ENCODE data around the gene ORAI3. TPM values are rescaled to one million over a fixed set of nuclear protein-coding genes. Genes with fewer than 3 reads are reported as not detected.
"Not testable (repeated sequence)": the region's sequence is repeated elsewhere in the genome, so short reads cannot be mapped to it uniquely, and the experiment has no call there.

The ORAI3 gene
- total RNA-seq, 1 donor from 2014 or later: 11.8 TPM

- Mint-ChIP-seq H3K27me3 (no peaks in the 10 kb centered on the region), H3K36me3 (ENCODE audit: low read depth) (peaks cover 23% of the 10 kb centered on the region), H3K9me3 (no peaks in the 10 kb centered on the region), H3K4me3 (no peak overlapping the region), H3K27ac (no peak overlapping the region), H3K4me1 (peaks cover 21% of the 10 kb centered on the region)
- intact Hi-C loops (cut with micrococcal nuclease): no loop called here
- peak; percentile 78 for DNase-seq
Measured at GRCh38 chr16:30927789-30928378, 21.0 kb upstream of the ORAI3 start.

- Mint-ChIP-seq H3K9me3 (no peaks in the 10 kb centered on the region), H3K4me3 (no peak overlapping the region), H3K36me3 (ENCODE audit: low read depth) (peaks cover 23% of the 10 kb centered on the region), H3K27me3 (no peaks in the 10 kb centered on the region), H3K4me1 (peaks cover 17% of the 10 kb centered on the region), H3K27ac (no peak overlapping the region)
- intact Hi-C loops (cut with micrococcal nuclease): no loop called here
- no peak for DNase-seq
Measured at GRCh38 chr16:30928390-30928789, 20.5 kb upstream of the ORAI3 start.

- intact Hi-C loops (cut with micrococcal nuclease): no loop called here
- H3K36me3 Mint-ChIP-seq (ENCODE audit: low read depth): peaks cover 23% of the 10 kb centered on the region
- DNase-seq: no peak
- H3K4me3 Mint-ChIP-seq: no peak overlapping the region
- H3K4me1 Mint-ChIP-seq: peaks cover 17% of the 10 kb centered on the region
- no peak overlapping the region for H3K27ac Mint-ChIP-seq
- no peaks in the 10 kb centered on the region for H3K9me3 Mint-ChIP-seq
- H3K27me3 Mint-ChIP-seq: no peaks in the 10 kb centered on the region
Measured at GRCh38 chr16:30929167-30929566, 19.7 kb upstream of the ORAI3 start.

- H3K27ac Mint-ChIP-seq: no peak overlapping the region
- DNase-seq: no peak
- peaks cover 25% of the 10 kb centered on the region for H3K36me3 Mint-ChIP-seq (ENCODE audit: low read depth)
- peaks cover 17% of the 10 kb centered on the region for H3K4me1 Mint-ChIP-seq
- H3K27me3 Mint-ChIP-seq: no peaks in the 10 kb centered on the region
- intact Hi-C loops (cut with micrococcal nuclease): no loop called here
- H3K9me3 Mint-ChIP-seq: no peaks in the 10 kb centered on the region
- H3K4me3 Mint-ChIP-seq: no peak overlapping the region
Measured at GRCh38 chr16:30930160-30930571, 18.7 kb upstream of the ORAI3 start.

GRCh38 chr16:30931068-30931650 lies 17.7 kb upstream of the ORAI3 start:
- Mint-ChIP-seq H3K36me3 (ENCODE audit: low read depth) (peaks cover 28% of the 10 kb centered on the region), H3K9me3 (no peaks in the 10 kb centered on the region), H3K27me3 (no peaks in the 10 kb centered on the region), H3K4me3 (no peak overlapping the region), H3K27ac (no peak overlapping the region), H3K4me1 (peaks cover 17% of the 10 kb centered on the region)
- intact Hi-C loops (cut with micrococcal nuclease): no loop called here
- no peak for DNase-seq

- peaks cover 32% of the 10 kb centered on the region for H3K36me3 Mint-ChIP-seq (ENCODE audit: low read depth)
- H3K27ac Mint-ChIP-seq: peak overlapping the region; percentile 52
- intact Hi-C loops (cut with micrococcal nuclease): no loop called here
- peaks cover 20% of the 10 kb centered on the region for H3K4me1 Mint-ChIP-seq
- no peaks in the 10 kb centered on the region for H3K27me3 Mint-ChIP-seq
- H3K9me3 Mint-ChIP-seq: no peaks in the 10 kb centered on the region
- H3K4me3 Mint-ChIP-seq: no peak overlapping the region
- peak; percentile 84 for DNase-seq
Measured at GRCh38 chr16:30934827-30935557, 13.9 kb upstream of the ORAI3 start.

GRCh38 chr16:30937692-30938091 lies 11.2 kb upstream of the ORAI3 start:
- H3K27ac Mint-ChIP-seq: peak overlapping the region; percentile 74
- no peak for DNase-seq
- no peak overlapping the region for H3K4me3 Mint-ChIP-seq
- peaks cover 30% of the 10 kb centered on the region for H3K36me3 Mint-ChIP-seq (ENCODE audit: low read depth)
- H3K9me3 Mint-ChIP-seq: no peaks in the 10 kb centered on the region
- intact Hi-C loops (cut with micrococcal nuclease): no loop called here
- no peaks in the 10 kb centered on the region for H3K27me3 Mint-ChIP-seq
- H3K4me1 Mint-ChIP-seq: peaks cover 35% of the 10 kb centered on the region

- H3K36me3 Mint-ChIP-seq (ENCODE audit: low read depth): peaks cover 40% of the 10 kb centered on the region
- H3K9me3 Mint-ChIP-seq; intact Hi-C loops (cut with micrococcal nuclease); H3K27me3 Mint-ChIP-seq; H3K4me3 Mint-ChIP-seq; DNase-seq; H3K27ac Mint-ChIP-seq: not testable (repeated sequence)
- peaks cover 36% of the 10 kb centered on the region for H3K4me1 Mint-ChIP-seq
Measured at GRCh38 chr16:30939571-30939970, 9.3 kb upstream of the ORAI3 start.

- peak overlapping the region; percentile 63 for H3K4me3 Mint-ChIP-seq
- intact Hi-C loops (cut with micrococcal nuclease): loop anchor here (1.0 kb wide), 2 partner anchors 20 to 98 kb away; no protein-coding TSS in a partner anchor
- H3K27me3 Mint-ChIP-seq: no peaks in the 10 kb centered on the region
- H3K9me3 Mint-ChIP-seq: no peaks in the 10 kb centered on the region
- H3K36me3 Mint-ChIP-seq (ENCODE audit: low read depth): peaks cover 33% of the 10 kb centered on the region
- DNase-seq: peak; percentile 92
- peak overlapping the region; percentile 75 for H3K27ac Mint-ChIP-seq
- peaks cover 27% of the 10 kb centered on the region for H3K4me1 Mint-ChIP-seq
Measured at GRCh38 chr16:30941600-30942425, 7.1 kb upstream of the ORAI3 start.

- Mint-ChIP-seq H3K27ac (peak overlapping the region; percentile 57), H3K9me3 (no peaks in the 10 kb centered on the region), H3K27me3 (no peaks in the 10 kb centered on the region), H3K4me1 (peaks cover 22% of the 10 kb centered on the region), H3K36me3 (ENCODE audit: low read depth) (peaks cover 30% of the 10 kb centered on the region), H3K4me3 (peak overlapping the region; percentile 63)
- intact Hi-C loops (cut with micrococcal nuclease): loop anchor here (1.0 kb wide), 2 partner anchors 20 to 98 kb away; no protein-coding TSS in a partner anchor
- no peak for DNase-seq
Measured at GRCh38 chr16:30942426-30942806, 6.5 kb upstream of the ORAI3 start.

- Mint-ChIP-seq H3K27me3 (no peaks in the 10 kb centered on the region), H3K36me3 (ENCODE audit: low read depth) (peaks cover 26% of the 10 kb centered on the region), H3K4me1 (peaks cover 17% of the 10 kb centered on the region), H3K9me3 (no peaks in the 10 kb centered on the region), H3K27ac (no peak overlapping the region), H3K4me3 (no peak overlapping the region)
- intact Hi-C loops (cut with micrococcal nuclease): no loop called here
- no peak for DNase-seq
Measured at GRCh38 chr16:30944352-30944751, 4.5 kb upstream of the ORAI3 start.

- Mint-ChIP-seq H3K4me3 (no peak overlapping the region), H3K4me1 (peaks cover 21% of the 10 kb centered on the region), H3K27me3 (no peaks in the 10 kb centered on the region), H3K9me3 (no peaks in the 10 kb centered on the region), H3K36me3 (ENCODE audit: low read depth) (peaks cover 19% of the 10 kb centered on the region), H3K27ac (no peak overlapping the region)
- intact Hi-C loops (cut with micrococcal nuclease): no loop called here
- no peak for DNase-seq
Measured at GRCh38 chr16:30946671-30947540, 2.0 kb upstream of the ORAI3 start.

GRCh38 chr16:30947541-30947858 lies 1.4 kb upstream of the ORAI3 start:
- no peak for DNase-seq
- H3K4me3 Mint-ChIP-seq: no peak overlapping the region
- no peaks in the 10 kb centered on the region for H3K27me3 Mint-ChIP-seq
- H3K27ac Mint-ChIP-seq: no peak overlapping the region
- peaks cover 16% of the 10 kb centered on the region for H3K4me1 Mint-ChIP-seq
- H3K9me3 Mint-ChIP-seq: no peaks in the 10 kb centered on the region
- intact Hi-C loops (cut with micrococcal nuclease): no loop called here
- H3K36me3 Mint-ChIP-seq (ENCODE audit: low read depth): peaks cover 15% of the 10 kb centered on the region
